ENCODE measurements around the gene FYTTD1. TPM values are rescaled to one million over a fixed set of nuclear protein-coding genes. Genes with fewer than 3 reads are reported as not detected.
A peak's percentile ranks its signal among the peaks of the same experiment; 100 is the strongest.

FYTTD1 gene
- total RNA-seq, 3 donors from 2014 or later (not counting 1 experiment from before 2014, with no cell fraction given): 58.0 to 75.6 (median 72.2) TPM

- Histone ChIP-seq H3K4me3 (ENCODE audit: low read length) (no peak overlapping the region), H3K27me3 (ENCODE audit: control insufficient read depth, insufficient read depth, low read length) (no peaks in the 10 kb centered on the region), H3K27ac (ENCODE audit: low read length) (peak overlapping the region; percentile 59), H3K4me1 (ENCODE audit: control insufficient read depth, insufficient read depth, low read length) (peaks cover 23% of the 10 kb centered on the region), H3K9me3 (ENCODE audit: control insufficient read depth, insufficient read depth, low read length) (no peaks in the 10 kb centered on the region), H3K36me3 (ENCODE audit: control insufficient read depth, insufficient read depth, low read length) (peaks cover 2% of the 10 kb centered on the region)
- H3K9me3 Mint-ChIP-seq: no peaks in the 10 kb centered on the region
- peaks cover 28 to 36% of the 10 kb centered on the region in 2 donors for H3K4me1 Mint-ChIP-seq
- no peak overlapping the region for H3K4me3 Mint-ChIP-seq
- no peaks in the 10 kb centered on the region for H3K36me3 Mint-ChIP-seq
- H3K27me3 Mint-ChIP-seq (ENCODE audit: low read depth in 2 of 2): no peaks in the 10 kb centered on the region
- 98% methylated on average over 3 of the region's 4 CpGs for WGBS (ENCODE audit: insufficient coverage)
- TF ChIP-seq CTCF (IDR thresholded peaks at IDR 0.05): no peak
- no peak overlapping the region for H3K27ac Mint-ChIP-seq
- ATAC-seq (no peak), DNase-seq (no peak)
- intact Hi-C loops (cut with micrococcal nuclease): no loop called here
Measured at GRCh38 chr3:197733042-197733441, 16.6 kb upstream of the FYTTD1 start.

GRCh38 chr3:197734667-197735318 is 14.9 kb upstream of the FYTTD1 start:
- WGBS (ENCODE audit: insufficient coverage): 65% methylated on average over 7 of the region's 7 CpGs
- H3K36me3 ChIP-seq (ENCODE audit: control insufficient read depth, insufficient read depth, low read length): peaks cover 2% of the 10 kb centered on the region
- intact Hi-C loops (cut with micrococcal nuclease): no loop called here
- DNase-seq (no peak), ATAC-seq (no peak)
- peak overlapping the region in 1 of 2 donors; percentile 53 for H3K27ac Mint-ChIP-seq
- peaks cover 23% of the 10 kb centered on the region for H3K4me1 ChIP-seq (ENCODE audit: control insufficient read depth, insufficient read depth, low read length)
- peak overlapping the region; percentile 59 for H3K27ac ChIP-seq (ENCODE audit: low read length)
- TF ChIP-seq CTCF (IDR thresholded peaks at IDR 0.05): no peak
- peaks cover 23 to 30% of the 10 kb centered on the region in 2 donors for H3K4me1 Mint-ChIP-seq
- no peak overlapping the region for H3K4me3 ChIP-seq (ENCODE audit: low read length)
- no peaks in the 10 kb centered on the region for H3K27me3 Mint-ChIP-seq (ENCODE audit: low read depth in 2 of 2)
- no peaks in the 10 kb centered on the region for H3K36me3 Mint-ChIP-seq
- H3K4me3 Mint-ChIP-seq: peak overlapping the region; percentile 18
- no peaks in the 10 kb centered on the region for H3K9me3 Mint-ChIP-seq
- H3K9me3 ChIP-seq (ENCODE audit: control insufficient read depth, insufficient read depth, low read length): no peaks in the 10 kb centered on the region
- H3K27me3 ChIP-seq (ENCODE audit: control insufficient read depth, insufficient read depth, low read length): no peaks in the 10 kb centered on the region

GRCh38 chr3:197736010-197736490 is 13.6 kb upstream of the FYTTD1 start:
- intact Hi-C loops (cut with micrococcal nuclease): loop anchor here (1.0 kb wide), 1 partner anchor 24 kb away; no protein-coding TSS in a partner anchor
- peak overlapping the region; percentile 85 for H3K4me3 ChIP-seq (ENCODE audit: low read length)
- under 1% methylated on average over 17 of the region's 17 CpGs for WGBS (ENCODE audit: insufficient coverage)
- H3K9me3 ChIP-seq (ENCODE audit: control insufficient read depth, insufficient read depth, low read length): no peaks in the 10 kb centered on the region
- H3K27ac ChIP-seq (ENCODE audit: low read length): peak overlapping the region; percentile 59
- peak; percentile 29 to 66 for DNase-seq
- Mint-ChIP-seq H3K9me3 (no peaks in the 10 kb centered on the region), H3K36me3 (no peaks in the 10 kb centered on the region), H3K4me3 (peak overlapping the region; percentile 92), H3K27ac (peak overlapping the region; percentile 61 to 77), H3K4me1 (peaks cover 23 to 26% of the 10 kb centered on the region in 2 donors), H3K27me3 (ENCODE audit: low read depth in 2 of 2) (no peaks in the 10 kb centered on the region)
- H3K36me3 ChIP-seq (ENCODE audit: control insufficient read depth, insufficient read depth, low read length): peaks cover 2% of the 10 kb centered on the region
- H3K4me1 ChIP-seq (ENCODE audit: control insufficient read depth, insufficient read depth, low read length): peaks cover 23% of the 10 kb centered on the region
- ATAC-seq: peak in 2 of 3 donors; percentile 14 to 34
- H3K27me3 ChIP-seq (ENCODE audit: control insufficient read depth, insufficient read depth, low read length): no peaks in the 10 kb centered on the region
- no peak for TF ChIP-seq CTCF (IDR thresholded peaks at IDR 0.05)

Measured in natural killer cell (primary cell).